ENCODE results near the gene PRSS27.
"Not testable (repeated sequence)": the region's sequence is repeated elsewhere in the genome, so short reads cannot be mapped to it uniquely, and the experiment has no call there.

PRSS27 gene

DNA sequence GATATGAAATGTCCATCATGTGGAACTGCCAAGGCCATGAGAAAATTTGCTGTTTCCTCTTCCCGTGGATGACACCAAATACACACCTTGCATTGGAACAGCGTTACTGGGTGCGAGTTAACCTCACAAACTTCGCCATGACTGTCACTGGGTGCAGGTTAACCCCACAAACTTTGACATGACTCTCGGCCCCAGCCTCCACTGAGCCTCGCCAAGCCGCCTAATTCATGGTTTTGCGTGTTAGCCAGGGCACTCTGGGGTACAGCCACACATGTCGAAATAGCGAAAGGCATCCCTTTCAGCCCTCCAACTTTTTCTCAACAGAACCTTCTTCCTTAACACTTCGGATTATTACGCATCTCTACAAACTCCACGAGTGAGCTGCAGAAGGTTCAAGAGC is 48.3 kb downstream of the PRSS27 start:
- no peak for DNase-seq (ENCODE audit: low spot score)

DNA sequence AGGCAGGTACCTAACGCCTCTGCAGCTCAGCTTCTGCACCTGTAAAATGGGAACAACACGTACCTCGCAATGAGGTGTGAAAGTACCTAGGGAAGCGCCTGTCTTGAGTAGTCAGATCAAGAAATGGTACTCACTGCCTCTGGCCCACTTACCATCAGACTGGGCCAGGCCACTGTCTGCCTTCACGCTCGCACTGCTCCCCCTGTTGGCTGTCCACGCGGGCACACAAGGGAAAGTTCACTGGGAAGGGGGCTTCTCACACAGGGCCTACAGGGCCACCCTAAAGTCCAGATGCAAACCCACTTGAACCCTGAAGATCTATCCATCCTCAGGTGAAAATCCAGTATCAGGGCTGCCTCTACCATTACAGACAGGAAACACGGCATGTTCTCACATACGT is 48.8 kb downstream of the PRSS27 start:
- DNase-seq (ENCODE audit: low spot score), result peak; percentile 32

- peak; percentile 67 for DNase-seq (ENCODE audit: low spot score)
Measured at GRCh38 chr16:2670017-2670416, 50.0 kb downstream of the PRSS27 start.

GRCh38 chr16:2669587-2669986 is 50.4 kb downstream of the PRSS27 start:
- DNase-seq (ENCODE audit: low spot score), result not testable (repeated sequence)

- DNase-seq (ENCODE audit: low spot score), result not testable (repeated sequence)
Measured at GRCh38 chr16:2666671-2667070, 53.4 kb downstream of the PRSS27 start.

DNA sequence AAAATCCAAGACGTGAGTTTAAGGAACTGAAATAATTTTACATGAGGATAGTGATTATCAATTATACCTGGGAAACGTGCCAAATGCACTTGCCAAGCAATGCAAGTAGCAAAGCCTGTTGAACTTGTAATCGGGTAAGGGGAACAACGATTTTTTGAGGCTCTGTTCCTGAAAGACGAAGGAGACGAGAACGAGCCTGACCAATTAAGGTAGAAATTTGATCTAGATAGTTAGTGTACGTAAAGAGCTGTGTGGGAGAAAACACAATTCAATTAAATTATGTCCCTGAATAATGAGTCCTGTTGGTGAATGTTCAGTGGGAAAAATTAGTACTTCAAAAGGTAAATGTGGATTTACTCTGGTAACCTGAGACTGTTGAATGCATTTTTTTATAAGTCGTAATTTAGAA is 55.4 kb downstream of the PRSS27 start:
- no peak for DNase-seq (ENCODE audit: low spot score)

DNA sequence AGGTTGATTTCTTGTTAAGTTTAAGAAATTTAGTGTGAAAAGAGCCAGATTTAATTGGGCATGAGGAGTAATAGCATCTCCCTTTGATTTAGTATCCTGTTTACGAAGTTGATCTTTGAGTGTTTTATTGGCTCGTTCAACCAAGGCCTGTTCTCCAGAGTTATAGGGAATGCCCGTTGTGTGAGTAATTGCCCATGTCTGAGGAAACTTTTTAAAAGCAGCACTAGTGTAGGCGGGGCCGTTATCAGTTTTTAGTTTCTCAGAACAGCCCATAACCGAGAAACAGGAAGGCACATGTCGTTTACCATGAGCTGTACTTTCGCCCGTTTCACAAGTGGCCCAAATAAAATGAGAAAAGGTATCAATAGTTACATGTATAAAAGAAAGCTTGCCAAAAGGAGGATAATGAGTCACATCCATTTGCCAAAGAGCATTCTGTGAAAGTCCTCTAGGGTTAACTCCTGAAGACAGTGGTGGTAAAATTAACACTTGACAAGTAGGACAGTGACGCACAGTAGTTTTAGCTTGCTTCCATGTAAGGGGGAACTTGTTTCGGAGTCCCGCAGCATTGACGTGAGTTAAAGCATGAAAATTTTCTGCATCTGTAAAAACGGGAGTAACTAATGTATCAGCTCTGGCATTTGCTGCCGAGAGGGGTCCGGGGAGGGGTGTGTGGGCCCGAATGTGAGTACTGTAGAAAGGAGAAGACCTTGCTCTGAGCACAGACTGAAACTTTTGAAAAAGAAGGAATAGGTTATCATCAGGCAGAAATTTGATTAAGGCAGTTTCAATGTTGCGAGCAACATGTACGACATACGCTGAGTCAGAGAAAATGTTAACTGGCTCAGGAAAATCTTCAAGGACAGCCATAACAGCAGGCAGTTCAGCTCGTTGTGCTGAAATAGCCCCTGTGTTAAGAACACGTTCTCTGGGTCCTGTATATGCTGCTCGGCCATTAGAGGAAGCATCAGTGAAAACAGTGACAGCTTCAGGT is 56.2 kb downstream of the PRSS27 start:
- DNase-seq (ENCODE audit: low spot score), result peak; percentile 83
